ENCODE data around the gene PITX1.

The PITX1 gene

GRCh38 chr5:135069895-135070657, 36.0 kb upstream of the PITX1 start:
- Histone ChIP-seq H3K4me1 (no peaks in the 10 kb centered on the region), H3K4me3 (ENCODE audit: low read depth, low read length) (no peak overlapping the region), H3K9me3 (no peaks in the 10 kb centered on the region), H3K27me3 (no peaks in the 10 kb centered on the region), H3K36me3 (no peaks in the 10 kb centered on the region)
- no peak for DNase-seq
- TF ChIP-seq CTCF (IDR thresholded peaks at IDR 0.05; ENCODE audit: low read depth, low read length) = no peak

GRCh38 chr5:135069016-135069770, 35.2 kb upstream of the PITX1 start:
- H3K4me3 ChIP-seq (ENCODE audit: low read depth, low read length) = no peak overlapping the region
- no peak for TF ChIP-seq CTCF (IDR thresholded peaks at IDR 0.05; ENCODE audit: low read depth, low read length)
- H3K9me3 ChIP-seq = no peaks in the 10 kb centered on the region
- no peaks in the 10 kb centered on the region for H3K36me3 ChIP-seq
- no peak for DNase-seq
- no peaks in the 10 kb centered on the region for H3K4me1 ChIP-seq
- no peaks in the 10 kb centered on the region for H3K27me3 ChIP-seq

GRCh38 chr5:135067587-135067986, 33.6 kb upstream of the PITX1 start:
- DNase-seq = no peak
- Histone ChIP-seq H3K4me1 (no peaks in the 10 kb centered on the region), H3K27me3 (no peaks in the 10 kb centered on the region), H3K9me3 (no peaks in the 10 kb centered on the region), H3K36me3 (no peaks in the 10 kb centered on the region), H3K4me3 (ENCODE audit: low read depth, low read length) (no peak overlapping the region)
- TF ChIP-seq CTCF (IDR thresholded peaks at IDR 0.05; ENCODE audit: low read depth, low read length) = no peak

GRCh38 chr5:135066781-135067180, 32.8 kb upstream of the PITX1 start:
- Histone ChIP-seq H3K4me1 (no peaks in the 10 kb centered on the region), H3K4me3 (ENCODE audit: low read depth, low read length) (no peak overlapping the region), H3K27me3 (no peaks in the 10 kb centered on the region), H3K9me3 (no peaks in the 10 kb centered on the region), H3K36me3 (no peaks in the 10 kb centered on the region)
- DNase-seq = no peak
- no peak for TF ChIP-seq CTCF (IDR thresholded peaks at IDR 0.05; ENCODE audit: low read depth, low read length)

GRCh38 chr5:135065306-135066265, 31.6 kb upstream of the PITX1 start:
- H3K4me3 ChIP-seq (ENCODE audit: low read depth, low read length) = no peak overlapping the region
- H3K36me3 ChIP-seq = no peaks in the 10 kb centered on the region
- H3K9me3 ChIP-seq = no peaks in the 10 kb centered on the region
- H3K4me1 ChIP-seq = no peaks in the 10 kb centered on the region
- DNase-seq = no peak
- no peaks in the 10 kb centered on the region for H3K27me3 ChIP-seq
- TF ChIP-seq CTCF (IDR thresholded peaks at IDR 0.05; ENCODE audit: low read depth, low read length) = no peak
